Neural cell (in vitro differentiated cells): ENCODE results near the gene ORC5. TPM values are rescaled to one million over a fixed set of nuclear protein-coding genes. Genes with fewer than 3 reads are reported as not detected.
A peak's percentile ranks its signal among the peaks of the same experiment; 100 is the strongest.

Experiments used
- H2AFZ ChIP-seq: fragments of 200-600, 300-800 bp; sonication (generic), shearing (Covaris generic); 2 replicates; pipeline ENCODE4 v1.6.0; 2014; ENCODE audit warnings: low read depth, mild to moderate bottlenecking, antibody characterized with exemption, low read length, moderate library complexity
- H3F3A ChIP-seq: fragments of 200-600 bp; shearing (Covaris generic); 2 replicates; pipeline ENCODE4 v1.6.1; 2016; ENCODE audit warnings: mild to moderate bottlenecking, moderate library complexity, mixed read lengths, antibody characterized with exemption, low read length; ENCODE audit not compliant: insufficient read depth, poor library complexity, severe bottlenecking
- H3K27ac ChIP-seq: fragments of 200-600, 300-800 bp; sonication (generic), shearing (Covaris generic); 2 replicates; pipeline ENCODE4 v1.5.1; 2014; ENCODE audit warnings: mild to moderate bottlenecking, low read length, moderate library complexity
- H3K27me3 ChIP-seq: fragments of 300-800, 200-600 bp; sonication (generic), shearing (Covaris generic); 2 replicates; pipeline ENCODE4 v1.6.0; 2014; ENCODE audit warnings: mild to moderate bottlenecking, low read depth, low read length, moderate library complexity; ENCODE audit not compliant: insufficient read depth
- H3K36me3 ChIP-seq: fragments of 300-800, 200-600 bp; sonication (generic), shearing (Covaris generic); 2 replicates; pipeline ENCODE4 v1.5.1; 2014; ENCODE audit warnings: mild to moderate bottlenecking, antibody characterized with exemption, low read length, moderate library complexity; ENCODE audit not compliant: insufficient read depth
- H3K4me2 ChIP-seq: fragments of 300-800, 200-600 bp; sonication (generic), shearing (Covaris generic); 2 replicates; pipeline ENCODE4 v1.6.0; 2014; ENCODE audit warnings: mild to moderate bottlenecking, low read length
- H3K4me3 ChIP-seq: fragments of 300-800, 200-600 bp; sonication (generic), shearing (Covaris generic); 2 replicates; pipeline ENCODE4 v1.5.1; 2014; ENCODE audit warnings: mild to moderate bottlenecking, low read length, moderate library complexity
- H3K79me2 ChIP-seq: fragments of 200-600 bp; shearing (Covaris generic); replicated peaks from 2 replicates; pipeline ENCODE4 v1.6.0; 2014; ENCODE audit warnings: mild to moderate bottlenecking, low read length, moderate library complexity; ENCODE audit not compliant: insufficient read depth
- H3K9ac ChIP-seq: fragments of 300-800, 200-600 bp; sonication (generic), shearing (Covaris generic); 2 replicates; pipeline ENCODE4 v1.6.1; 2016; ENCODE audit warnings: mild to moderate bottlenecking, low read length, mixed read lengths
- H3K9me2 ChIP-seq: fragments of 200-600 bp; shearing (Covaris generic); 2 replicates; pipeline ENCODE4 v1.6.1; 2016; ENCODE audit warnings: mild to moderate bottlenecking, low read length, mixed read lengths; ENCODE audit not compliant: insufficient read depth
- H3K9me3 ChIP-seq: fragments of 200-600, 300-800 bp; sonication (generic), shearing (Covaris generic); 2 replicates; pipeline ENCODE4 v1.6.1; 2016; ENCODE audit warnings: mild to moderate bottlenecking, mixed run types, low read length, moderate library complexity, mixed read lengths
- H4K20me1 ChIP-seq: fragments of 200-600 bp; shearing (Covaris generic); 2 replicates; pipeline ENCODE4 v1.6.1; 2016; ENCODE audit warnings: mild to moderate bottlenecking, mixed run types; ENCODE audit not compliant: insufficient read depth
- EP300 ChIP-seq: fragments of 450-650 bp; conservative IDR thresholded peaks from 2 replicates; pipeline ENCODE4 v1.6.1; 2014; ENCODE audit warnings: antibody characterized with exemption, mild to moderate bottlenecking, moderate library complexity; ENCODE audit not compliant: poor library complexity, severe bottlenecking
- EZH2 ChIP-seq: fragments of 200-600, 300-800 bp; shearing (Covaris generic), sonication (generic); IDR thresholded peaks from 2 replicates; pipeline ENCODE4 v1.6.1; 2014; ENCODE audit warnings: antibody characterized with exemption, low read length, borderline replicate concordance, mild to moderate bottlenecking; ENCODE audit not compliant: insufficient read depth, poor library complexity, severe bottlenecking
- MXI1 ChIP-seq: fragments of 450-650 bp; conservative IDR thresholded peaks from 2 replicates; pipeline ENCODE4 v1.6.1; 2014; ENCODE audit warnings: antibody characterized with exemption, mild to moderate bottlenecking; ENCODE audit not compliant: poor library complexity, severe bottlenecking
- POLR2AphosphoS5 ChIP-seq: IDR thresholded peaks from 2 replicates; pipeline ENCODE4 v1.6.1; 2012
- RAD21 ChIP-seq: fragments of 450-650 bp; conservative IDR thresholded peaks from 2 replicates; pipeline ENCODE4 v1.6.1; 2014; ENCODE audit warnings: antibody characterized with exemption, mild to moderate bottlenecking, moderate library complexity
- SMC3 ChIP-seq: fragments of 450-650 bp; conservative IDR thresholded peaks from 2 replicates; pipeline ENCODE4 v1.6.1; 2014; ENCODE audit warnings: antibody characterized with exemption, mild to moderate bottlenecking, moderate library complexity; ENCODE audit not compliant: poor library complexity
- TAF1 ChIP-seq: IDR thresholded peaks from 2 replicates; pipeline ENCODE4 v1.6.1; 2012; ENCODE audit warnings: low read depth
- polyA plus RNA-seq: library from polyadenylated mRNA; depleted of rRNA; stranded (reverse); fragments of >200 nt; gene quantifications from 2 replicates; pipeline ENCODE4 v1.2.3, GENCODE V29; 2014
- TF ChIP-seq, protein P1 (sequence below): fragments of 450-650 bp; IDR thresholded peaks from 2 replicates; pipeline ENCODE4 v1.5.1; 2014; ENCODE audit warnings: antibody characterized with exemption, mild to moderate bottlenecking, moderate library complexity; ENCODE audit not compliant: poor library complexity, severe bottlenecking
- TF ChIP-seq, protein P2 (sequence below): IDR thresholded peaks from 2 replicates; pipeline ENCODE4 v1.6.1; 2012; ENCODE audit warnings: borderline replicate concordance

ORC5 gene
- polyA plus RNA-seq, 1 donor from 2014 or later, result 23.4 TPM

DNA sequence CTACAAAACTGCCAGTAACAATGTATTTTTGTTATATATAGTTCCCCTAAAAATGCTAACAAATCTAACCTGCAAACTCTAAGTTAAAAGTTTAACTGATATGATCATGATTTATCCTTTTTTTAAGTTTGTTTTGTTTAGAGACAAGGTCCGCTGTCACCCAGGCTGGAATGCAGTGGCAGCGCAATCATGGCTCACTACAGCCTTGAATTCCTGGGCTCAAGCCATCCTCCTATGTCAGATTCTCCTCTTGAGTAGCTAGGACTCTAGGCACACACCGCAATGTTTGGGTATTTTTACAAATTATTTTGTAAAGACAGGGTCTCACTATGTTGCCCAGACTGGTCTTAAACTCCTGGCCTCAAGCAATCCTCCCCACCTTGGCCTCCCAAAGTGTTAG is 46.6 kb downstream of the ORC5 start:
- H3K9ac ChIP-seq, result no peak overlapping the region
- no peak overlapping the region for H3K27ac ChIP-seq
- H3K4me3 ChIP-seq, result no peak overlapping the region
- no peaks in the 10 kb centered on the region for H4K20me1 ChIP-seq
- TF ChIP-seq, protein P1, sequence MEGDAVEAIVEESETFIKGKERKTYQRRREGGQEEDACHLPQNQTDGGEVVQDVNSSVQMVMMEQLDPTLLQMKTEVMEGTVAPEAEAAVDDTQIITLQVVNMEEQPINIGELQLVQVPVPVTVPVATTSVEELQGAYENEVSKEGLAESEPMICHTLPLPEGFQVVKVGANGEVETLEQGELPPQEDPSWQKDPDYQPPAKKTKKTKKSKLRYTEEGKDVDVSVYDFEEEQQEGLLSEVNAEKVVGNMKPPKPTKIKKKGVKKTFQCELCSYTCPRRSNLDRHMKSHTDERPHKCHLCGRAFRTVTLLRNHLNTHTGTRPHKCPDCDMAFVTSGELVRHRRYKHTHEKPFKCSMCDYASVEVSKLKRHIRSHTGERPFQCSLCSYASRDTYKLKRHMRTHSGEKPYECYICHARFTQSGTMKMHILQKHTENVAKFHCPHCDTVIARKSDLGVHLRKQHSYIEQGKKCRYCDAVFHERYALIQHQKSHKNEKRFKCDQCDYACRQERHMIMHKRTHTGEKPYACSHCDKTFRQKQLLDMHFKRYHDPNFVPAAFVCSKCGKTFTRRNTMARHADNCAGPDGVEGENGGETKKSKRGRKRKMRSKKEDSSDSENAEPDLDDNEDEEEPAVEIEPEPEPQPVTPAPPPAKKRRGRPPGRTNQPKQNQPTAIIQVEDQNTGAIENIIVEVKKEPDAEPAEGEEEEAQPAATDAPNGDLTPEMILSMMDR, result no peak
- TF ChIP-seq SMC3, result no peak
- TF ChIP-seq RAD21, result no peak
- H3F3A ChIP-seq, result no peaks in the 10 kb centered on the region
- H3K27me3 ChIP-seq, result no peaks in the 10 kb centered on the region
- H3K9me3 ChIP-seq, result no peaks in the 10 kb centered on the region
- no peaks in the 10 kb centered on the region for H3K79me2 ChIP-seq
- H3K4me2 ChIP-seq, result no peak overlapping the region
- no peak overlapping the region for H2AFZ ChIP-seq
- H3K36me3 ChIP-seq, result no peaks in the 10 kb centered on the region
- no peaks in the 10 kb centered on the region for H3K9me2 ChIP-seq

DNA sequence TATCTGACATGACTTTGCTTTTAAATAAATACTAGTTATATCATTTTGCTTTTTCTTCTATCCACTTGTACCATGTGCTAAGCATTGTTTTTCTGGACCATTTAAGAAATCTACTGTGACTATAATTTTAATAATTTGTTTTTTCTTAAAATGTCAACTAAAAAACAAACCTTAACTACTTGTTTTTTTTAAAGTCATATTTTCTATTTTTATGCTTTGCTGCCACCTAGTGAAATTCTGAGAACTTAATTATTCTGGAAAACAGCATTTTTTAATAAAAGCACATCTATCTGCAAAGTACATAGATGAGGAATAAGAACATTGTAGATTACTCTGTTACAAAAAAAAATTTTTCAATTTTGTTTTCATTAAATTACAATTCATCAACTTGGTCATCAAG is 47.4 kb downstream of the ORC5 start:
- no peaks in the 10 kb centered on the region for H3K9me2 ChIP-seq
- H3F3A ChIP-seq, result no peaks in the 10 kb centered on the region
- no peaks in the 10 kb centered on the region for H3K36me3 ChIP-seq
- no peaks in the 10 kb centered on the region for H4K20me1 ChIP-seq
- no peak overlapping the region for H3K27ac ChIP-seq
- H3K4me3 ChIP-seq, result no peak overlapping the region
- no peak overlapping the region for H2AFZ ChIP-seq
- TF ChIP-seq MXI1 (no peak), RAD21 (peak; percentile 81), SMC3 (peak; percentile 87)
- TF ChIP-seq, protein P1, result peak; percentile 72
- H3K9me3 ChIP-seq, result no peaks in the 10 kb centered on the region
- no peaks in the 10 kb centered on the region for H3K79me2 ChIP-seq
- no peak overlapping the region for H3K9ac ChIP-seq
- H3K27me3 ChIP-seq, result no peaks in the 10 kb centered on the region
- no peak overlapping the region for H3K4me2 ChIP-seq

DNA sequence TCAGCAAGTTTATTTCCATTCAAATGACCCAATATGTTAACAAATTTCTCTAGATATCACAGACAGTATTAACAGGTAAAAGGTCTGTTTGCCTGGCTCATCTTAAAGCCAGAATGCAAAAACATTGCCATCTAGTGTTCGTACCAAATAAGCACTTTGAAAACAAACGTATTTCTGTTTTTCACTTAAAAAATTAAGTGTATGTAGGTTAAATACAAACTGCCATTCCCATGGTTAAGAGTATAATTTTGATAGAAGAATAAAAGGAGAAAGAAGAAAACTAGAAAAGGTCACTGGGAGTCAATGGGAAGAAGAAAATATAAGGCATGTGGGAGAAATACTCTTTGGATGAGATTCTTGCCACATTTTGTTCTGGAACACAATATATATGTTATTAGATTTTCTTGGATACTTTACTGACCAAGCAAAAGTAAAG is 51.0 kb downstream of the ORC5 start:
- Histone ChIP-seq H2AFZ (no peak overlapping the region), H3K79me2 (no peaks in the 10 kb centered on the region), H3K27ac (no peak overlapping the region), H3K36me3 (no peaks in the 10 kb centered on the region), H3K9me2 (no peaks in the 10 kb centered on the region), H3K9ac (no peak overlapping the region), H4K20me1 (no peaks in the 10 kb centered on the region), H3K27me3 (no peaks in the 10 kb centered on the region), H3F3A (no peaks in the 10 kb centered on the region), H3K9me3 (no peaks in the 10 kb centered on the region), H3K4me3 (no peak overlapping the region), H3K4me2 (no peak overlapping the region)
- TF ChIP-seq, protein P1, result peak; percentile 86
- TF ChIP-seq TAF1, result no peak
- peak; percentile 95 for TF ChIP-seq SMC3
- no peak for TF ChIP-seq POLR2AphosphoS5
- TF ChIP-seq EP300, result no peak
- TF ChIP-seq MXI1, result no peak
- TF ChIP-seq RAD21, result peak; percentile 91
- no peak for TF ChIP-seq EZH2
- TF ChIP-seq, protein P2, sequence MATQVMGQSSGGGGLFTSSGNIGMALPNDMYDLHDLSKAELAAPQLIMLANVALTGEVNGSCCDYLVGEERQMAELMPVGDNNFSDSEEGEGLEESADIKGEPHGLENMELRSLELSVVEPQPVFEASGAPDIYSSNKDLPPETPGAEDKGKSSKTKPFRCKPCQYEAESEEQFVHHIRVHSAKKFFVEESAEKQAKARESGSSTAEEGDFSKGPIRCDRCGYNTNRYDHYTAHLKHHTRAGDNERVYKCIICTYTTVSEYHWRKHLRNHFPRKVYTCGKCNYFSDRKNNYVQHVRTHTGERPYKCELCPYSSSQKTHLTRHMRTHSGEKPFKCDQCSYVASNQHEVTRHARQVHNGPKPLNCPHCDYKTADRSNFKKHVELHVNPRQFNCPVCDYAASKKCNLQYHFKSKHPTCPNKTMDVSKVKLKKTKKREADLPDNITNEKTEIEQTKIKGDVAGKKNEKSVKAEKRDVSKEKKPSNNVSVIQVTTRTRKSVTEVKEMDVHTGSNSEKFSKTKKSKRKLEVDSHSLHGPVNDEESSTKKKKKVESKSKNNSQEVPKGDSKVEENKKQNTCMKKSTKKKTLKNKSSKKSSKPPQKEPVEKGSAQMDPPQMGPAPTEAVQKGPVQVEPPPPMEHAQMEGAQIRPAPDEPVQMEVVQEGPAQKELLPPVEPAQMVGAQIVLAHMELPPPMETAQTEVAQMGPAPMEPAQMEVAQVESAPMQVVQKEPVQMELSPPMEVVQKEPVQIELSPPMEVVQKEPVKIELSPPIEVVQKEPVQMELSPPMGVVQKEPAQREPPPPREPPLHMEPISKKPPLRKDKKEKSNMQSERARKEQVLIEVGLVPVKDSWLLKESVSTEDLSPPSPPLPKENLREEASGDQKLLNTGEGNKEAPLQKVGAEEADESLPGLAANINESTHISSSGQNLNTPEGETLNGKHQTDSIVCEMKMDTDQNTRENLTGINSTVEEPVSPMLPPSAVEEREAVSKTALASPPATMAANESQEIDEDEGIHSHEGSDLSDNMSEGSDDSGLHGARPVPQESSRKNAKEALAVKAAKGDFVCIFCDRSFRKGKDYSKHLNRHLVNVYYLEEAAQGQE, result no peak
